ENCODE data around the gene NDUFV2.

Gene NDUFV2

GRCh38 chr18:9174302-9174701 lies 71.8 kb downstream of the NDUFV2 start:
- no peak for DNase-seq (ENCODE audit: low spot score in 2 of 2)
- H3K27ac Mint-ChIP-seq: peak overlapping the region; percentile 8
- H3K4me3 Mint-ChIP-seq: peak overlapping the region; percentile 13
- no peaks in the 10 kb centered on the region for H3K9me3 Mint-ChIP-seq
- H3K36me3 Mint-ChIP-seq: peaks cover 90% of the 10 kb centered on the region
- ATAC-seq: peak; percentile 7
- peaks cover 88% of the 10 kb centered on the region for H3K4me1 Mint-ChIP-seq

DNA sequence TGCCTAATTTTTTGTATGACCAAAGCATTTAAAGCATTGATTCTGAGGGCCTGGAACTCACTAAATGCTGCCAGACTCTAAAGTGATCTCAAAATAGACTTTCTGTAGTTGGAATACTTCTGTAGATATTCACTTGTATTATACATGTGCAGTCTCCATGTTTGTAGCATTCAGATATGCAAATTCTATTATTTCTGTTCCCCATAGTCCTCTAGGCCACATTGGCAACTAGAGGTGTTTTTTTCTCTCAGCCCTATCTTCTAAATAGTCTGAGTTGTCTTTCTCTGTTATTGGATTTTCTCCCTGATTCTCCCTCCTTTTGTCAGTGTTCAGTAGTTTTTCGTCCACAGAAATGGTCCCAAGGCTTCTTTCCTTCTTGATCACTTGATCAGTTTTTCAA lies 72.6 kb downstream of the NDUFV2 start:
- H3K4me1 Mint-ChIP-seq: peaks cover 87% of the 10 kb centered on the region
- no peaks in the 10 kb centered on the region for H3K9me3 Mint-ChIP-seq
- H3K36me3 Mint-ChIP-seq: peaks cover 96% of the 10 kb centered on the region
- H3K4me3 Mint-ChIP-seq: no peak overlapping the region
- ATAC-seq (no peak), DNase-seq (ENCODE audit: low spot score in 2 of 2) (no peak)
- H3K27ac Mint-ChIP-seq: peak overlapping the region; percentile 8

- Mint-ChIP-seq H3K4me1 (peaks cover 81% of the 10 kb centered on the region), H3K9me3 (no peaks in the 10 kb centered on the region), H3K36me3 (peaks cover 89% of the 10 kb centered on the region), H3K4me3 (no peak overlapping the region), H3K27ac (no peak overlapping the region)
- DNase-seq (ENCODE audit: low spot score in 2 of 2): no peak
- no peak for ATAC-seq
These were observed 74.5 kb downstream of the NDUFV2 start for GRCh38 chr18:9177031-9177430.

- peak overlapping the region; percentile 17 for H3K27ac Mint-ChIP-seq
- H3K36me3 Mint-ChIP-seq: peaks cover 89% of the 10 kb centered on the region
These were observed 75.0 kb downstream of the NDUFV2 start for GRCh38 chr18:9177466-9177865.

GRCh38 chr18:9178557-9178956 lies 76.1 kb downstream of the NDUFV2 start:
- H3K4me3 Mint-ChIP-seq: no peak overlapping the region
- peaks cover 91% of the 10 kb centered on the region for H3K36me3 Mint-ChIP-seq
- no peak for ATAC-seq
- peaks cover 70% of the 10 kb centered on the region for H3K4me1 Mint-ChIP-seq
- H3K27ac Mint-ChIP-seq: no peak overlapping the region
- no peaks in the 10 kb centered on the region for H3K9me3 Mint-ChIP-seq
- no peak for DNase-seq (ENCODE audit: low spot score in 2 of 2)

More at GRCh38 chr18:9177466-9177865, 75.0 kb downstream of the NDUFV2 start:
- H3K9me3 Mint-ChIP-seq: no peaks in the 10 kb centered on the region
- ATAC-seq: no peak
- no peak overlapping the region for H3K4me3 Mint-ChIP-seq
- peaks cover 77% of the 10 kb centered on the region for H3K4me1 Mint-ChIP-seq
- no peak for DNase-seq (ENCODE audit: low spot score in 2 of 2)

GRCh38 chr18:9181275-9181674 lies 78.8 kb downstream of the NDUFV2 start:
- Mint-ChIP-seq H3K36me3 (peaks cover 93% of the 10 kb centered on the region), H3K27ac (peak overlapping the region; percentile 15), H3K4me3 (no peak overlapping the region), H3K9me3 (no peaks in the 10 kb centered on the region), H3K4me1 (peaks cover 61% of the 10 kb centered on the region)
- DNase-seq (ENCODE audit: low spot score in 2 of 2) (no peak), ATAC-seq (no peak)

DNA sequence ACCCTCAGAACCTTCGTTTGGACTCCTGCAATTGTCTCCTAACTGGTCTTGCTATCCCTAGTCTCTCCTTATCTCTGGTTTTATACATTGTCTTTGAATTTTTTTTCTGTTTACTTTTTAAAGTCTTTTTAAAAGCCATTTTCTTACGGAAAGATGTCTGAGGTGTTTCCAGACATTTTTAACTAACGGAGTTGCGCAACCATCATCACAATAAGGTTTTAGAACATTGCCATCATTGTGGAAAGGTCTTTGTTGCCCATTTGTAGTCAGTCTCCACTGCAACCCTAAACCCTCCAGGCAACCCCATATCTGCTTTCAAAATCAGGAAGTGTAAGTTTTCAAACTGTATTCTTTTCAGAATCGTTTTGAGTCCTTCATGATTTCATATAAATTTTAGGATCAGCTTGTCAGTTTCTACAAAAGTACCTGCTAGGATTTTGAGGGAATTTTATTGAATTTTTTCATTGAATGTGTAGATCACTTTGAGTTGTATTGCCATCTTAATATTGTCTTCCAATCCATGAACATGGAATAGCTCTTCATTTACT lies 80.4 kb downstream of the NDUFV2 start:
- no peak overlapping the region for H3K4me3 Mint-ChIP-seq
- DNase-seq (ENCODE audit: low spot score in 2 of 2) (no peak), ATAC-seq (no peak)
- peaks cover 93% of the 10 kb centered on the region for H3K36me3 Mint-ChIP-seq
- peak overlapping the region; percentile 24 for H3K27ac Mint-ChIP-seq
- H3K4me1 Mint-ChIP-seq: peaks cover 48% of the 10 kb centered on the region
- no peaks in the 10 kb centered on the region for H3K9me3 Mint-ChIP-seq

All from stimulated activated effector memory CD8-positive, alpha-beta T cell treated with anti-CD3 and anti-CD28 coated beads, Interleukin-12 subunit alpha, Interleukin-12 subunit beta, amount 100 ng/mL, for 72 hours (primary cell).